Motor neuron (in vitro differentiated cells): Measurements from ENCODE around the gene CACNA1G. TPM values are rescaled to one million over a fixed set of nuclear protein-coding genes. Genes with fewer than 3 reads are reported as not detected.

ENCODE experiments used
- ATAC-seq, 8 experiments: fragments of 200-7000 bp; cut with Tn5 transposase; replicated peaks in 6 of 8; 2 replicates each; pipeline ENCODE4 v1.8.0; 2021; ENCODE audit warnings: mild to moderate bottlenecking in 8 of 8, moderate library complexity in 8 of 8
- H3K27ac ChIP-seq, 2 donors: fragments of 250-450 bp; sonication (Bioruptor Pico); 2 replicates each; pipeline ENCODE4 v1.9.0; 2021; ENCODE audit warnings: antibody characterized with exemption in 2 of 2, mild to moderate bottlenecking in 2 of 2, moderate library complexity in 1 of 2
- H3K4me1 ChIP-seq, 2 donors: fragments of 250-450 bp; sonication (Bioruptor Pico); replicated peaks in 1 of 2; 2 replicates each; pipeline ENCODE4 v1.6.1; 2021; ENCODE audit warnings: antibody characterized with exemption in 2 of 2, mild to moderate bottlenecking in 2 of 2, moderate library complexity in 1 of 2
- H3K4me3 ChIP-seq, 5 donors: fragments of 250-450 bp; sonication (Bioruptor Pico); 2 replicates each; pipeline ENCODE4 v1.9.0; 2021; ENCODE audit warnings: antibody characterized with exemption in 5 of 5, mild to moderate bottlenecking in 5 of 5, moderate library complexity in 4 of 5
- WGBS, 10 experiments: fragments of 450-650 bp; shearing (Covaris generic); methylation state at CpG; one replicate each; pipeline ENCODE4 v1.0.0; 2022; 5-methylcytosine and 5-hydroxymethylcytosine counted together
- in situ Hi-C, 9 experiments: fragments of 400-800 bp; cut with MboI; loops; one replicate each; pipeline ENCODE4 v1.15.0; 2021; ENCODE audit warnings: low sequenced_read_pairs in 9 of 9, low pct_unique_long_range_greater_than_20kb in 2 of 9; ENCODE audit not compliant: unreplicated experiment in 9 of 9
- total RNA-seq, 8 experiments: library from RNA; unstranded; fragments of 300-600 nt; gene quantifications; 2 replicates each; pipeline versions ENCODE4 v1.2.3 to v1.2.4, GENCODE V29; 2022

Gene CACNA1G
- total RNA-seq, 8 experiments from 2014 or later, result 0.17 to 4.2 (median 0.62) TPM

- H3K27ac ChIP-seq, result no peak overlapping the region
- 20 to 100% (median 64%) methylated on average over 1 to 2 of the region's 2 CpGs; no CpG with 5 or more reads in 4 of the 10 experiments for WGBS, 10 experiments
- in situ Hi-C loops, result no loop called here
- ATAC-seq, result no peak
- no peaks in the 10 kb centered on the region for H3K4me1 ChIP-seq
- H3K4me3 ChIP-seq, result no peak overlapping the region
These were observed 86.7 kb downstream of the CACNA1G start for GRCh38 chr17:50647187-50647586.

DNA sequence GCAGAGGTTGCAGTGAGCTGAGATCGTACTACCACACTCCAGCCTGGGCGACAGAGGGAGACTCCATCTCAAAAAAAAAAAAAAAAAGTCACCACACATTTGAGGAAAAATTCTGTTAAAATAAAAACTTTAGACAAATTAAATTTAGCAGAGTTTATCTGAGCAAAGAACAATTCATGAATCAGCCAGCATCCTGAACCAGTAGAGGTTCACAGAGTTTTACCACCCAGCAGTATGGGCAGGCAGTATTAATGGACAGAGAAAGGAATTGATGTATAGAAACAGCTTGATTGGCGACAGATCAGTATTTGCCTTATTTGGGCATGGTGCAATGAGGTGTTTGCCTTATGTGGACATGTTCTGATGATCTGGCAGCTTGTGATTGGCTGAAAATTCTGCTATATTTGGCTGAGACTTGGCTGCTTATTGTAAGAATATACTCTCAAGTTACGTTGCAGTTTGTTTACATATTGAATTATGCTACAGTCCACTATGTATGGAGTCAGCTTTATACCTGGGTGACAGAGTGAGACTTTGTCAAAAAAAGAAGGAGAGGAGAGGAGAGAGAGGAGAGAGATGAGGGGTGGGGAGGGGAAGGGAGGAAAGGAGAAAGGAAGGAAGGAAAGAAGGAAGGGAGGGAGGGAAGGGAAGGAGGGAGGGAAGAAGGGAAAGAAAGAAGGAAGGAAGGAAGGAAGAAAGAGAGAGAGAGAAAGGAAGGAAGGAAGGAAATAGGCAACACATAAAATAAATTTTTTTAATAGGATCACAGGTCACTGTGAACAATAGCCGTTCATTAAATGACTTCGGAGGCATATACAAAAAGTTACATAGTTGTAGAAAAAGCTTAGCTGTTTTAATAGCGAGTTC, 88.8 kb downstream of the CACNA1G start:
- peak in 1 of 8 experiments; percentile 79 for ATAC-seq
- in situ Hi-C loops, result no loop called here
- Histone ChIP-seq H3K4me1 (no peaks in the 10 kb centered on the region), H3K27ac (no peak overlapping the region), H3K4me3 (no peak overlapping the region)
- 67 to 93% (median 79%) methylated on average over 2 to 7 of the region's 7 CpGs; no CpG with 5 or more reads in 2 of the 10 experiments for WGBS, 10 experiments

GRCh38 chr17:50651661-50652060, 91.1 kb downstream of the CACNA1G start:
- ATAC-seq, result no peak

GRCh38 chr17:50653738-50654137, 93.2 kb downstream of the CACNA1G start:
- in situ Hi-C loops, result no loop called here
- ATAC-seq, result no peak
- Histone ChIP-seq H3K4me3 (no peak overlapping the region), H3K27ac (no peak overlapping the region), H3K4me1 (peaks cover 0 to 7% of the 10 kb centered on the region in 2 donors)
- WGBS, 10 experiments, result 69 to 100% (median 88%) methylated on average over 1 to 3 of the region's 3 CpGs; no CpG with 5 or more reads in 3 of the 10 experiments

More at GRCh38 chr17:50651661-50652060, 91.1 kb downstream of the CACNA1G start:
- Histone ChIP-seq H3K27ac (no peak overlapping the region), H3K4me3 (no peak overlapping the region), H3K4me1 (no peaks in the 10 kb centered on the region)
- in situ Hi-C loops, result no loop called here
- WGBS, 10 experiments, result 50 to 100% (median 95%) methylated on average over 1 to 2 of the region's 2 CpGs; no CpG with 5 or more reads in 4 of the 10 experiments

- 40 to 100% (median 91%) methylated on average over 1 to 4 of the region's 5 CpGs; no CpG with 5 or more reads in 5 of the 10 experiments for WGBS, 10 experiments
- Histone ChIP-seq H3K4me1 (peaks cover under 1 to 11% of the 10 kb centered on the region in 2 donors), H3K4me3 (no peak overlapping the region), H3K27ac (no peak overlapping the region)
- in situ Hi-C loops, result no loop called here
- ATAC-seq, result no peak
These were observed 96.0 kb downstream of the CACNA1G start for GRCh38 chr17:50656509-50656908.

DNA sequence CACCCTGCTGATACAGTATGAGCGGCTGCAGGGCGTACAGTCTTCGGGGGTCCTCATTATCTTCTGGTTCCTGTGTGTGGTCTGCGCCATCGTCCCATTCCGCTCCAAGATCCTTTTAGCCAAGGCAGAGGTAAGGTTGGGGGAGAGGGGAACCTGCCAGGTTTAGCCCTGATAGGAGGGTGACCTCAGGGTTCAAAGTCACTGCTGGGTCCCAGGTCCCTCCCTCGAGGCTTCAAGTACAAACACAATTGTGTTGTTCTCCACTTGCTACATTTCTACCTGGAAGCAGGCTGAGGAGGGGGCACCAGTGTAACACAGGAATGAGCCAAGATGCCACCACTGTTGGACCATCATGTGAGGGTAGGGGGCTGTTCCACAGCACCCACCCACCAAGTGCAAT, 96.5 kb downstream of the CACNA1G start:
- Histone ChIP-seq H3K4me3 (no peak overlapping the region), H3K4me1 (peaks cover 5 to 16% of the 10 kb centered on the region in 2 donors), H3K27ac (no peak overlapping the region)
- ATAC-seq, result no peak
- in situ Hi-C loops, result no loop called here
- 17 to 95% (median 91%) methylated on average over 1 to 3 of the region's 7 CpGs; no CpG with 5 or more reads in 6 of the 10 experiments for WGBS, 10 experiments

DNA sequence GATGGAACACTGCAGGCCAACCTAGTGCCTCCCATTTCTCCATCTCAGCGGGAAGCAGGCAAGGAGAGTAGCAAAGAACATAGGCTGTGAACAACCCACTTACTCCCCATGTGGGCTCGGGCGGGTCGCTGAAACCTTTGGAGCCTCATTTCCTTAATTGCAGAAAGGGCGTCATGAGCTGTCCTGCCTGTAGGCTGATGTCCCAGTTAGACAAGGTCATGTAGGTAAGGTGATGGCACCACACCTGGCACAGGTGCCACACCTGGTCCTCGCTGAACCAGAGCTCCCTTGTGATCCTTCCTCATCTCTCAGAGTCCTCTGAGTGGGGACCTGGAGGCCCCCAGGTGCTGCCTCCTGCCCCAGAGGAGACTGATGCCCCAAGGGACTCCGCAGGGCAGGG, 97.1 kb downstream of the CACNA1G start:
- 60 to 100% (median 83%) methylated on average over 1 to 6 of the region's 7 CpGs; no CpG with 5 or more reads in 3 of the 10 experiments for WGBS, 10 experiments
- peaks cover 5 to 17% of the 10 kb centered on the region in 2 donors for H3K4me1 ChIP-seq
- in situ Hi-C loops, result no loop called here
- no peak overlapping the region for H3K4me3 ChIP-seq
- H3K27ac ChIP-seq, result no peak overlapping the region
- ATAC-seq, result no peak

DNA sequence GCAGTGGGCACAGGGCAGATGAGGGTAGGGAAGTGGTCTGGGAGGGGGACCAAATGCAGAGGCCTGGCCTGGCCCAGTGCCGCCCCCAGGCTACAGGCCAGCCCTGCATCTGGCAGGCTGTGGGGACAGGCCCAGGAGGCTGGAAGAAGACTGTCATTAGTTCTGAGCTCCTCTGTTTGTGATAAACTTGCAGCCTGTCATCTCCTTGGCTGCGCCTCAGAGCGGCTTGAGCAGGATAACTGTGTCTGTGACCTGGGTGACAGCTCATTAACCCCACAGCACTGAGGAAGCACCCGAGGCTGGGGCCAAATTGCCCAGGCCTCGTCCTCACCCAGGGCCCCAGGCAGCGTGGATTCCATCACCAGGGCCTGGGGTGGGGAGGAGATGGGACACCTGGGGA, 98.1 kb downstream of the CACNA1G start:
- in situ Hi-C loops, result no loop called here
- no peak overlapping the region for H3K4me3 ChIP-seq
- peak in 6 of 8 experiments; percentile 8 to 47 (median 25) for ATAC-seq
- peaks cover 5 to 17% of the 10 kb centered on the region in 2 donors for H3K4me1 ChIP-seq
- peak overlapping the region in 1 of 2 donors; percentile 39 for H3K27ac ChIP-seq
- WGBS, 10 experiments, result 56 to 100% (median 60%) methylated on average over 1 to 4 of the region's 6 CpGs; no CpG with 5 or more reads in 7 of the 10 experiments

DNA sequence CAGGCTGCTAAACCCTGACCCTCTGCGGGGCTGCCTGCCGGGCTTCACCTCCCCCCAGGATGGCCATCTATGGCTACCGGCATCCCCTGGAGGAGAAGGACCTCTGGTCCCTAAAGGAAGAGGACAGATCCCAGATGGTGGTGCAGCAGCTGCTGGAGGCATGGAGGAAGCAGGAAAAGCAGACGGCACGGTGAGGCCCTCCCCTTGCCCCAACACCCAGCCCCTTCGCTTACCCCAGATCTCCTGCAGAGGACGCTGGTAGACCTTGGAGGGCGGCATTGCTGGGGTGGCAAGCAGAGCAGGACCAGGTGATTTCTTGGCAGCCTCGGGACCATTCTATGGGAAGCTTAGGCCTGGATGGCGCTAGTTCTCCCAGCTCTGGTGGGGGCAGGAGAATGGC, 98.7 kb downstream of the CACNA1G start:
- H3K4me1 ChIP-seq, result peaks cover 5 to 17% of the 10 kb centered on the region in 2 donors
- 40 to 95% (median 76%) methylated on average over 1 to 3 of the region's 10 CpGs; no CpG with 5 or more reads in 5 of the 10 experiments for WGBS, 10 experiments
- no peak for ATAC-seq
- H3K4me3 ChIP-seq, result no peak overlapping the region
- H3K27ac ChIP-seq, result no peak overlapping the region
- in situ Hi-C loops, result no loop called here

DNA sequence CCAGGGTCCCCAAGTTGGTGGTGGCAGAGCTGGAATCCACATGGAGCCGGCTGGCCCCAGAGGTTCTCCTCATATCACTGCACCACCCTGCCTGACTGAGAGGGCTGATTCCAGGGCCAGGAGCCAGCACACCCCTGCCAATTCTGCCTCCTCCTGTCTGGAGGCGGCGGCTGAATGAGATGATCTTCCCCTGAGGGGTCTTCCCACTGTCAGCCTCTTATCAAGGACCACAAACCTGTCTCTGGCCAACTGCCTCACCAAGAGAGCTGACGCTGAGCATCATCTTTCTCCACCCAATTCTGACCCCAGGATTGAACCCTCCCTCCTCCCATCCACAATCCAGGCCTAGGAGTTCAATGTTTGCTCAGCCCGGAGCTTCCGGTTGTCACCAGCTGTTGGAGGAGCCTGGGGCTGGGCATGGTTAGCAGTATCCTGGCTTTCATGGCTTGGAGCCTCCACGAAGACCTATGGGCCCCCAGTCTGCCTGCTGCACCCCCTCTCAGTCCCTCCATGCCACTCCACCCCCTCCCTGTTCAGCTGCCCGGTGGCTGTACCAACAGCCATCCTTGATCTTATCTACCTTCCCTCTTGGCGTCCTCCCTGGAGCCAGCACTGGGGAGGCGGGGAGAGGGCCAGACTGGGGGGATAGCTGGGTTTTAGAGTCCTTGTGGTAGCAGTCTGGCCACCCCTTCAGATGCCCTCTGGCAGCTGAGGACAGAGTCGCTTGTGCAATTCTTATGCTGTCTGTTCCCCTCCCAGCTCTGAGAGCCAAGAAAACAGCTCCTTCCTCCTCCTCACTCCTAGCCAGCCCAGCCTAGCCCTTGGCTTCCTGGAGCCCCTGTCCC, 99.7 kb downstream of the CACNA1G start:
- 0 to 80% (median 58%) methylated on average over 1 to 3 of the region's 11 CpGs; no CpG with 5 or more reads in 5 of the 10 experiments for WGBS, 10 experiments
- in situ Hi-C loops, result no loop called here
- ATAC-seq, result peak in 5 of 8 experiments; percentile 18 to 82 (median 62)
- no peak overlapping the region for H3K27ac ChIP-seq
- peaks cover 5 to 17% of the 10 kb centered on the region in 2 donors for H3K4me1 ChIP-seq
- no peak overlapping the region for H3K4me3 ChIP-seq

DNA sequence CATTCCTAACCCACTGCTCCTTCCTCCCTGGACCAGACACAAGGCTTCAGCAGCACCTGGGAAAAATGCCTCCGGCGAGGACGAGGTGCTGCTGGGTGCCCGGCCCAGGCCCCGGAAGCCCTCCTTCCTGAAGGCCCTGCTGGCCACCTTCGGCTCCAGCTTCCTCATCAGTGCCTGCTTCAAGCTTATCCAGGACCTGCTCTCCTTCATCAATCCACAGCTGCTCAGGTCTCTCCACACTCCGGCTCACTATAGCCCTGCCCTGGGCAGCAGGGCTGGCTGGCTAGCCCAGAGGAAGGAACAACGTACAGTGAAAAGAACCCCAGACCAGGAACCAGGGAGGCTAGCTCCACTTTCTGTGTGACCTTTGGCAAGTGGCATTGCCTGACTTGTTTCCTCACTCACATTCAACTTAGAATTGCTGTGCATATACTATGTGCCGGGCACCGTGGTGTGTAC, 100.4 kb downstream of the CACNA1G start:
- no peak for ATAC-seq
- 80 to 94% (median 88%) methylated on average over 1 to 8 of the region's 10 CpGs; no CpG with 5 or more reads in 6 of the 10 experiments for WGBS, 10 experiments
- no peak overlapping the region for H3K4me3 ChIP-seq
- peaks cover 5 to 17% of the 10 kb centered on the region in 2 donors for H3K4me1 ChIP-seq
- no peak overlapping the region for H3K27ac ChIP-seq
- in situ Hi-C loops, result no loop called here

DNA sequence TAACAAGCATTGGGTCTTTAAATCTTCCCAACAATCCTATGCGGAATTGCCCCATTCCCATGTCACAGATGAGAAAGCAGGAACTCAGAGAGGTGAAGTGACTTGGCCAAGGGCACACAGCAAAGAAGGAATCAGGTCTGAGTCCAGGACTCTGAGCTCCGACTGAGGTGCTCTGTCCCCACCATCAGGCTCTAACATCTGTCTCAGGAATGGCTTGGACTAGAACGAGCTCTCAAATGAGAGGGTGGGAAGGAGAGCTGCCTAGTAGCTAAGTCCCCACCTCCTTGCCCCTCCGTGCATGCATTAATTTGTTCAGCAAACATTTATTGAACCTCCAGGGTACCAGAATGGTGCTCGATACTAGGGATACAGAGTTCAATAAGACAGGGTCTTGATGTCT, 100.8 kb downstream of the CACNA1G start:
- Histone ChIP-seq H3K4me3 (no peak overlapping the region), H3K4me1 (peaks cover 5 to 17% of the 10 kb centered on the region in 2 donors), H3K27ac (no peak overlapping the region)
- in situ Hi-C loops, result no loop called here
- ATAC-seq, result peak in 1 of 8 experiments; percentile 21
- 58 to 90% (median 80%) methylated on average over 1 to 4 of the region's 5 CpGs; no CpG with 5 or more reads in 4 of the 10 experiments for WGBS, 10 experiments
